IMR-90 (cell line): ENCODE results near the gene MECP2. TPM values are rescaled to one million over a fixed set of nuclear protein-coding genes. Genes with fewer than 3 reads are reported as not detected.

Experiments
- ATAC-seq: fragments of 200-7000 bp; cut with Tn5 transposase; 2 replicates; pipeline ENCODE4 v1.9.1; 2020; ENCODE audit warnings: low read depth, mild to moderate bottlenecking, moderate library complexity
- BruUV-seq: library from RNA; stranded (reverse); fragments of 400-500 nt; replicated peaks from 2 replicates; lab custom pipeline; 2021; lab: Mats Ljungman, UMichigan
- CTCF ChIA-PET: fragments of 300-600 bp; formaldehyde crosslinking; extraction: SDS; loops from one replicate; lab custom pipeline; 2021; ENCODE audit warnings: antibody characterized with exemption; lab: Yijun Ruan, JAX
- POLR2A ChIA-PET: fragments of 300-600 bp; sonication (Branson Sonifier 250); formaldehyde crosslinking; loops from one replicate; lab custom pipeline; 2022; ENCODE audit warnings: antibody characterized with exemption; ENCODE audit not compliant: unreplicated experiment; lab: Charles Lee
- DNase-seq: peaks from one replicate; pipeline ENCODE4 v3.0.0; 2013
- H2AFZ ChIP-seq: replicated peaks from 2 replicates; pipeline ENCODE3; 2013; ENCODE audit warnings: low read length, mild to moderate bottlenecking; ENCODE audit not compliant: poor library complexity
- H2AK5ac ChIP-seq: 2 replicates; pipeline ENCODE4 v1.6.1; 2013; ENCODE audit warnings: low read depth, low read length, inconsistent platforms
- H2AK9ac ChIP-seq: replicated peaks from 2 replicates; pipeline ENCODE3; 2013; ENCODE audit warnings: mild to moderate bottlenecking, low read depth, low read length, moderate library complexity; ENCODE audit not compliant: poor library complexity
- H2BK120ac ChIP-seq: 2 replicates; pipeline ENCODE4 v1.6.1; 2013; ENCODE audit warnings: low read depth, low read length, inconsistent platforms
- H2BK15ac ChIP-seq: 3 replicates; pipeline ENCODE4 v1.6.1; 2013; ENCODE audit warnings: low read depth, low read length, inconsistent platforms
- H2BK20ac ChIP-seq: 2 replicates; pipeline ENCODE4 v1.6.1; 2013; ENCODE audit warnings: low read depth, mild to moderate bottlenecking, inconsistent platforms, low read length, moderate library complexity
- H2BK5ac ChIP-seq: 2 replicates; pipeline ENCODE4 v1.6.1; 2013; ENCODE audit warnings: mild to moderate bottlenecking, low read depth, low read length, inconsistent platforms; ENCODE audit not compliant: poor library complexity, severe bottlenecking
- H3K14ac ChIP-seq: replicated peaks from 2 replicates; pipeline ENCODE4 v1.6.1; 2013; ENCODE audit warnings: low read depth, low read length, inconsistent platforms
- H3K18ac ChIP-seq: 2 replicates; pipeline ENCODE4 v1.6.1; 2013; ENCODE audit warnings: low read depth, low read length, control low read depth
- H3K23ac ChIP-seq: 2 replicates; pipeline ENCODE4 v1.6.1; 2013; ENCODE audit warnings: low read depth, low read length, inconsistent platforms
- H3K27ac ChIP-seq: 2 replicates; pipeline ENCODE4 v1.5.1; 2013; ENCODE audit warnings: mild to moderate bottlenecking, control low read depth, low read length; ENCODE audit not compliant: insufficient read depth
- H3K27me3 ChIP-seq: 2 replicates; pipeline ENCODE4 v1.6.1; 2013; ENCODE audit warnings: low read length; ENCODE audit not compliant: control insufficient read depth, insufficient read depth
- H3K36me3 ChIP-seq: 2 replicates; pipeline ENCODE4 v1.6.1; 2013; ENCODE audit warnings: low read length, mixed read lengths; ENCODE audit not compliant: control insufficient read depth, insufficient read depth
- H3K4ac ChIP-seq: 2 replicates; pipeline ENCODE4 v1.6.1; 2013; ENCODE audit warnings: low read depth, low read length, inconsistent platforms
- H3K4me1 ChIP-seq: 2 replicates; pipeline ENCODE4 v1.6.1; 2013; ENCODE audit warnings: low read length, mixed read lengths; ENCODE audit not compliant: control insufficient read depth, insufficient read depth
- H3K4me2 ChIP-seq: 2 replicates; pipeline ENCODE4 v1.6.1; 2013; ENCODE audit warnings: low read depth, mild to moderate bottlenecking, control low read depth, low read length, moderate library complexity
- H3K4me3 ChIP-seq: 2 replicates; pipeline ENCODE4 v1.5.1; 2013; ENCODE audit warnings: low read depth, mild to moderate bottlenecking, control low read depth, low read length, moderate library complexity; ENCODE audit not compliant: insufficient read depth
- H3K56ac ChIP-seq: 2 replicates; pipeline ENCODE4 v1.6.1; 2013; ENCODE audit warnings: low read length, inconsistent platforms; ENCODE audit not compliant: insufficient read depth; ENCODE audit errors: extremely low read depth
- H3K79me1 ChIP-seq, 2 experiments: 2 replicates each; pipeline ENCODE4 v1.6.1; 2013; ENCODE audit warnings: low read length in 2 of 2, inconsistent platforms in 1 of 2, low read depth in 1 of 2
- H3K9ac ChIP-seq: 2 replicates; pipeline ENCODE4 v1.6.1; 2013; ENCODE audit warnings: low read depth, low read length, control low read depth
- H3K9me1 ChIP-seq: 2 replicates; pipeline ENCODE4 v1.6.1; 2013; ENCODE audit warnings: low read length, inconsistent platforms; ENCODE audit not compliant: insufficient read depth
- H3K9me3 ChIP-seq: 2 replicates; pipeline ENCODE4 v1.6.1; 2013; ENCODE audit warnings: low read length; ENCODE audit not compliant: control insufficient read depth, insufficient read depth
- H4K20me1 ChIP-seq: 2 replicates; pipeline ENCODE4 v1.6.1; 2013; ENCODE audit warnings: low read length, inconsistent platforms; ENCODE audit not compliant: insufficient read depth
- H4K5ac ChIP-seq: 2 replicates; pipeline ENCODE4 v1.6.1; 2013; ENCODE audit warnings: mild to moderate bottlenecking, low read depth, low read length, control low read depth
- H4K8ac ChIP-seq, 2 experiments: 2 replicates each; pipeline ENCODE4 v1.6.1; 2013; ENCODE audit warnings: low read depth in 2 of 2, low read length in 2 of 2, control low read depth in 1 of 2, inconsistent platforms in 1 of 2
- H4K91ac ChIP-seq: 2 replicates; pipeline ENCODE4 v1.6.1; 2013; ENCODE audit warnings: low read depth, low read length, inconsistent platforms; ENCODE audit not compliant: insufficient read depth
- BHLHE40 ChIP-seq: fragments of 150-350 bp; IDR thresholded peaks from 2 replicates; pipeline ENCODE4 v1.6.1; 2016; ENCODE audit warnings: mild to moderate bottlenecking, low read depth, low read length
- CEBPB ChIP-seq: IDR thresholded peaks from 2 replicates; pipeline ENCODE4 v1.6.1; 2012; ENCODE audit warnings: low read depth, low read length, improper control_type of control experiment
- CHD1 ChIP-seq: IDR thresholded peaks from 2 replicates; pipeline ENCODE4 v1.6.1; 2012; ENCODE audit warnings: low read depth, low read length, improper control_type of control experiment
- CTCF ChIP-seq: conservative IDR thresholded peaks from 2 replicates; pipeline ENCODE4 v1.5.1; 2012; ENCODE audit warnings: mild to moderate bottlenecking, low read depth, low read length, improper control_type of control experiment
- ELK1 ChIP-seq: fragments of 150-350 bp; IDR thresholded peaks from 2 replicates; pipeline ENCODE4 v1.6.1; 2016; ENCODE audit warnings: low read depth, mild to moderate bottlenecking, low read length, moderate library complexity, borderline replicate concordance
- FOS ChIP-seq: fragments of 150-350 bp; IDR thresholded peaks from 2 replicates; pipeline ENCODE4 v1.6.1; 2016; ENCODE audit warnings: low read depth, low read length
- MAFK ChIP-seq: IDR thresholded peaks from 2 replicates; pipeline ENCODE4 v1.6.1; 2012; ENCODE audit warnings: low read depth, low read length, improper control_type of control experiment
- MAZ ChIP-seq: IDR thresholded peaks from 2 replicates; pipeline ENCODE4 v1.6.1; 2012; ENCODE audit warnings: low read depth, mild to moderate bottlenecking, low read length, improper control_type of control experiment, moderate library complexity, borderline replicate concordance
- MXI1 ChIP-seq: IDR thresholded peaks from 2 replicates; pipeline ENCODE4 v1.6.1; 2012; ENCODE audit warnings: low read depth, mild to moderate bottlenecking, low read length, moderate library complexity, borderline replicate concordance
- NFE2L2 ChIP-seq: fragments of 150-350 bp; IDR thresholded peaks from 2 replicates; pipeline ENCODE4 v1.6.1; 2016; ENCODE audit warnings: low read depth, mild to moderate bottlenecking, low read length
- POLR2A ChIP-seq: IDR thresholded peaks from 2 replicates; pipeline ENCODE4 v1.6.1; 2012; ENCODE audit warnings: mild to moderate bottlenecking, low read depth, low read length
- RAD21 ChIP-seq: IDR thresholded peaks from 2 replicates; pipeline ENCODE4 v1.6.1; 2012; ENCODE audit warnings: low read length, improper control_type of control experiment
- RCOR1 ChIP-seq: IDR thresholded peaks from 2 replicates; pipeline ENCODE4 v1.6.1; 2012; ENCODE audit warnings: mild to moderate bottlenecking, low read length, improper control_type of control experiment; ENCODE audit not compliant: insufficient replicate concordance
- RFX5 ChIP-seq: IDR thresholded peaks from 2 replicates; pipeline ENCODE4 v1.8.0; 2012; ENCODE audit warnings: low read depth, mild to moderate bottlenecking, low read length, moderate library complexity
- SMC3 ChIP-seq: fragments of 150-350 bp; IDR thresholded peaks from 2 replicates; pipeline ENCODE4 v1.6.1; 2016; ENCODE audit warnings: low read depth, mild to moderate bottlenecking, antibody characterized with exemption, low read length, moderate library complexity
- USF2 ChIP-seq: fragments of 150-350 bp; IDR thresholded peaks from 2 replicates; pipeline ENCODE4 v1.6.1; 2017; ENCODE audit warnings: mild to moderate bottlenecking, antibody characterized with exemption, low read length, low read depth
- WGBS, 2 experiments: methylation state at CpG; one replicate each; pipeline versions ENCODE4 v1.1.5 to v1.1.7; 2013; ENCODE audit warnings: missing lambda C conversion rate in 2 of 2; ENCODE audit not compliant: insufficient read length in 1 of 2; ENCODE audit errors: extremely low coverage in 2 of 2; 5-methylcytosine and 5-hydroxymethylcytosine counted together
- dilution Hi-C: fragments of 300-500 bp; cut with HindIII; formaldehyde crosslinking; loops from one replicate; pipeline ENCODE4 v1.14.3; 2018; ENCODE audit warnings: low sequenced_read_pairs; ENCODE audit not compliant: unreplicated experiment
- in situ Hi-C: fragments of 300-500 bp; cut with MboI; formaldehyde crosslinking; loops from 3 replicates; pipeline ENCODE4 v1.14.3; 2019; ENCODE audit warnings: low sequenced_read_pairs, inconsistent platforms, mixed read lengths
- intact Hi-C: fragments of 100-400 bp; cut with micrococcal nuclease; formaldehyde crosslinking; loops from 2 replicates; pipeline ENCODE4 v1.10.0; 2022
- polyA plus RNA-seq, 3 experiments: library from polyadenylated mRNA; depleted of rRNA; stranded (reverse); fragments of >200 nt; gene quantifications; 2 replicates each; pipeline ENCODE4 v1.2.3, GENCODE V29; 2012; ENCODE audit warnings: low replicate concordance in 1 of 3
- total RNA-seq: library from RNA; depleted of rRNA; stranded (reverse); fragments of >200 nt; gene quantifications from 2 replicates; pipeline ENCODE4 v1.2.3, GENCODE V29; 2012

The MECP2 gene
- total and polyA plus RNA-seq, 2 of the 4 experiments (the other 2 are of a cell fraction): 8.4 to 10.1 TPM

- H3K23ac ChIP-seq: no peak overlapping the region
- intact Hi-C loops (no loop called here), in situ Hi-C loops (no loop called here), dilution Hi-C loops (no loop called here)
- H4K91ac ChIP-seq: no peak overlapping the region
- WGBS, 2 experiments: 80% methylated on average over 1 of the region's 5 CpGs; no CpG with 5 or more reads in 1 of the 2 experiments
- H4K5ac ChIP-seq: no peak overlapping the region
- H2BK120ac ChIP-seq: no peak overlapping the region
- no peak overlapping the region for H2BK20ac ChIP-seq
- H2AFZ ChIP-seq: no peak overlapping the region
- TF ChIP-seq MAZ (no peak), USF2 (no peak), FOS (no peak), ELK1 (no peak), RCOR1 (no peak), CHD1 (no peak), NFE2L2 (no peak), MAFK (no peak), RFX5 (no peak), POLR2A (no peak), CEBPB (no peak), SMC3 (no peak), MXI1 (no peak), RAD21 (no peak), BHLHE40 (no peak), CTCF (no peak)
- H3K18ac ChIP-seq: no peak overlapping the region
- H3K27me3 ChIP-seq: peaks cover 31% of the 10 kb centered on the region
- no peak overlapping the region for H2AK5ac ChIP-seq
- no peak overlapping the region for H2AK9ac ChIP-seq
- no TSS peak for BruUV-seq
- no peaks in the 10 kb centered on the region; the same call in 1 of the 2 replicates for H3K9me3 ChIP-seq
- DNase-seq (no peak), ATAC-seq (no peak)
- H3K4me3 ChIP-seq: no peak overlapping the region
- H3K79me1 ChIP-seq: no peaks in the 10 kb centered on the region
- no peaks in the 10 kb centered on the region for H3K36me3 ChIP-seq
- H2BK15ac ChIP-seq: no peak overlapping the region
- H4K20me1 ChIP-seq: no peaks in the 10 kb centered on the region
- no peak overlapping the region for H3K4me2 ChIP-seq
- no peak overlapping the region for H3K4ac ChIP-seq
- no peak overlapping the region for H3K27ac ChIP-seq
- H4K8ac ChIP-seq: no peak overlapping the region
- POLR2A ChIA-PET: no interaction called here
- no peaks in the 10 kb centered on the region for H3K9me1 ChIP-seq
- H3K14ac ChIP-seq: no peak overlapping the region
- no peak overlapping the region for H3K9ac ChIP-seq
- H3K56ac ChIP-seq: no peak overlapping the region
- H3K4me1 ChIP-seq: no peaks in the 10 kb centered on the region
- CTCF ChIA-PET: no interaction called here
- H2BK5ac ChIP-seq: no peak overlapping the region
Observed at GRCh38 chrX:154114652-154115051, 17.1 kb upstream of the MECP2 start.
